H9 (cell line): ENCODE measurements around the gene PCLAF. TPM values are rescaled to one million over a fixed set of nuclear protein-coding genes. Genes with fewer than 3 reads are reported as not detected.

Source experiments
- DNase-seq: peaks from one replicate; pipeline ENCODE4 v3.0.0-alpha.2; 2017
- H2AFZ ChIP-seq: one replicate; pipeline ENCODE4 v1.6.1; 2013; ENCODE audit warnings: mild to moderate bottlenecking, low read length, control low read depth, moderate library complexity
- H2AK5ac ChIP-seq: 2 replicates; pipeline ENCODE4 v1.6.1; 2013; ENCODE audit warnings: low read length, control low read depth, mixed read lengths; ENCODE audit not compliant: insufficient read length
- H2BK120ac ChIP-seq: one replicate; pipeline ENCODE4 v1.6.1; 2013; ENCODE audit warnings: low read depth, mild to moderate bottlenecking, low read length, control low read depth, inconsistent platforms; ENCODE audit not compliant: poor library complexity, severe bottlenecking
- H2BK12ac ChIP-seq: 2 replicates; pipeline ENCODE4 v1.6.1; 2013; ENCODE audit warnings: low read length, control low read depth, mixed read lengths, low read depth; ENCODE audit not compliant: insufficient read length
- H2BK15ac ChIP-seq: 2 replicates; pipeline ENCODE4 v1.6.1; 2013; ENCODE audit warnings: low read depth, low read length, control low read depth
- H2BK20ac ChIP-seq: one replicate; pipeline ENCODE4 v1.6.1; 2013; ENCODE audit warnings: low read depth, mild to moderate bottlenecking, low read length, control low read depth, inconsistent platforms; ENCODE audit not compliant: poor library complexity, severe bottlenecking
- H2BK5ac ChIP-seq: 2 replicates; pipeline ENCODE4 v1.6.1; 2013; ENCODE audit warnings: low read length, control low read depth, mixed read lengths; ENCODE audit not compliant: insufficient read length
- H3K14ac ChIP-seq: 2 replicates; pipeline ENCODE4 v1.6.1; 2013; ENCODE audit warnings: low read length, control low read depth; ENCODE audit not compliant: insufficient read depth
- H3K18ac ChIP-seq: 2 replicates; pipeline ENCODE4 v1.6.1; 2013; ENCODE audit warnings: low read depth, mild to moderate bottlenecking, mixed read lengths, low read length, control low read depth; ENCODE audit not compliant: insufficient read length
- H3K23ac ChIP-seq: 2 replicates; pipeline ENCODE4 v1.6.1; 2013; ENCODE audit warnings: low read length, control low read depth, mixed read lengths, low read depth; ENCODE audit not compliant: insufficient read length
- H3K23me2 ChIP-seq: 2 replicates; pipeline ENCODE4 v1.6.1; 2013; ENCODE audit warnings: low read depth, mild to moderate bottlenecking, mixed read lengths, low read length, control low read depth; ENCODE audit not compliant: insufficient read length, poor library complexity, severe bottlenecking
- H3K27ac ChIP-seq: 2 replicates; pipeline ENCODE4 v1.5.1; 2013; ENCODE audit warnings: low read length, control low read depth, mixed read lengths, low read depth; ENCODE audit not compliant: insufficient read length
- H3K27me3 ChIP-seq: 2 replicates; pipeline ENCODE4 v1.6.1; 2013; ENCODE audit warnings: low read length, control low read depth, inconsistent platforms; ENCODE audit not compliant: insufficient read depth
- H3K4ac ChIP-seq: 2 replicates; pipeline ENCODE4 v1.6.1; 2013; ENCODE audit warnings: low read depth, mild to moderate bottlenecking, control low read depth, inconsistent platforms, low read length, moderate library complexity
- H3K4me1 ChIP-seq: 2 replicates; pipeline ENCODE4 v1.6.1; 2013; ENCODE audit warnings: low read length, control low read depth, inconsistent platforms; ENCODE audit not compliant: insufficient read depth
- H3K4me2 ChIP-seq: 2 replicates; pipeline ENCODE4 v1.6.1; 2013; ENCODE audit warnings: low read length, control low read depth, mixed read lengths; ENCODE audit not compliant: insufficient read length, insufficient read depth
- H3K56ac ChIP-seq: 2 replicates; pipeline ENCODE4 v1.6.1; 2013; ENCODE audit warnings: low read depth, mild to moderate bottlenecking, mixed read lengths, low read length, control low read depth; ENCODE audit not compliant: insufficient read length
- H3K79me1 ChIP-seq: 2 replicates; pipeline ENCODE4 v1.6.1; 2013; ENCODE audit warnings: low read depth, mild to moderate bottlenecking, moderate library complexity, low read length, control low read depth, inconsistent platforms; ENCODE audit not compliant: insufficient read depth, poor library complexity, severe bottlenecking
- H3K79me2 ChIP-seq: 2 replicates; pipeline ENCODE4 v1.6.1; 2013; ENCODE audit warnings: low read length, control low read depth, inconsistent platforms; ENCODE audit not compliant: insufficient read depth
- H3K9ac ChIP-seq: 2 replicates; pipeline ENCODE4 v1.6.1; 2013; ENCODE audit warnings: low read length, control low read depth, mixed read lengths; ENCODE audit not compliant: insufficient read length; ENCODE audit errors: extremely low read depth
- H3K9me3 ChIP-seq: one replicate; pipeline ENCODE4 v1.6.1; 2013; ENCODE audit warnings: low read depth, low read length, inconsistent platforms; ENCODE audit not compliant: control insufficient read depth
- H3T11ph ChIP-seq: one replicate; pipeline ENCODE4 v1.6.1; 2013; ENCODE audit warnings: mild to moderate bottlenecking, low read length, control low read depth, inconsistent platforms
- H4K20me1 ChIP-seq: one replicate; pipeline ENCODE4 v1.6.1; 2013; ENCODE audit not compliant: control insufficient read depth, insufficient read length, insufficient read depth
- H4K5ac ChIP-seq: 2 replicates; pipeline ENCODE4 v1.6.1; 2013; ENCODE audit warnings: low read depth, mild to moderate bottlenecking, mixed read lengths, low read length, control low read depth; ENCODE audit not compliant: insufficient read length
- H4K8ac ChIP-seq: replicated peaks from 2 replicates; pipeline ENCODE4 v1.6.1; 2013; ENCODE audit warnings: low read length, control low read depth, mixed read lengths, low read depth; ENCODE audit not compliant: insufficient read length
- H4K91ac ChIP-seq: 2 replicates; pipeline ENCODE4 v1.6.1; 2013; ENCODE audit warnings: low read depth, mild to moderate bottlenecking, moderate library complexity, mixed read lengths, low read length, control low read depth; ENCODE audit not compliant: insufficient read length
- H3K27ac Mint-ChIP-seq, 3 experiments: 2 replicates in 2 of 3; 3 replicates in 1 of 3; pipeline ENCODE4 v1.8.0; 2020 to 2021; ENCODE audit warnings: mixed read lengths in 3 of 3, mild to moderate bottlenecking in 1 of 3, moderate library complexity in 1 of 3
- H3K27me3 Mint-ChIP-seq: 2 replicates; pipeline ENCODE4 v1.8.0; 2021; ENCODE audit warnings: low read depth, mild to moderate bottlenecking, moderate library complexity, mixed read lengths
- H3K36me3 Mint-ChIP-seq, 3 experiments: 2 replicates in 2 of 3; 3 replicates in 1 of 3; pipeline ENCODE4 v1.8.0; 2020 to 2021; ENCODE audit warnings: low read depth in 3 of 3, mixed read lengths in 3 of 3; ENCODE audit not compliant: insufficient read depth in 1 of 3
- H3K4me1 Mint-ChIP-seq, 2 experiments: 2 replicates each; pipeline ENCODE4 v1.8.0; 2020; ENCODE audit warnings: mixed read lengths in 2 of 2
- H3K4me3 Mint-ChIP-seq, 2 experiments: 2 replicates in 1 of 2; 3 replicates in 1 of 2; pipeline ENCODE4 v1.8.0; 2020 to 2021; ENCODE audit warnings: mild to moderate bottlenecking in 2 of 2, mixed read lengths in 2 of 2, moderate library complexity in 1 of 2
- H3K9me3 Mint-ChIP-seq, 2 experiments: 2 replicates in 1 of 2; 3 replicates in 1 of 2; pipeline ENCODE4 v1.8.0; 2020; ENCODE audit warnings: mild to moderate bottlenecking in 2 of 2, mixed read lengths in 2 of 2, moderate library complexity in 1 of 2
- WGBS: extraction: QIAGEN DNeasy Blood & Tissue Kit; methylation state at CpG from one replicate; pipeline ENCODE4 v1.1.7; 2013; ENCODE audit warnings: missing lambda C conversion rate, low lambda C conversion rate, mixed read lengths; ENCODE audit not compliant: insufficient read length; ENCODE audit errors: extremely low coverage; 5-methylcytosine and 5-hydroxymethylcytosine counted together
- total RNA-seq: library from RNA; stranded (reverse); gene quantifications from 2 replicates; pipeline ENCODE4 v1.2.1, GENCODE V29; 2021
- TF ChIP-seq, protein P1 (sequence below): fragments of 200-600 bp; sonication (generic); conservative IDR thresholded peaks from 3 replicates; pipeline ENCODE4 v1.8.0; 2021; ENCODE audit warnings: antibody characterized with exemption, mild to moderate bottlenecking

The PCLAF gene
- total RNA-seq, 1 experiment from 2014 or later = 65.6 TPM

DNA sequence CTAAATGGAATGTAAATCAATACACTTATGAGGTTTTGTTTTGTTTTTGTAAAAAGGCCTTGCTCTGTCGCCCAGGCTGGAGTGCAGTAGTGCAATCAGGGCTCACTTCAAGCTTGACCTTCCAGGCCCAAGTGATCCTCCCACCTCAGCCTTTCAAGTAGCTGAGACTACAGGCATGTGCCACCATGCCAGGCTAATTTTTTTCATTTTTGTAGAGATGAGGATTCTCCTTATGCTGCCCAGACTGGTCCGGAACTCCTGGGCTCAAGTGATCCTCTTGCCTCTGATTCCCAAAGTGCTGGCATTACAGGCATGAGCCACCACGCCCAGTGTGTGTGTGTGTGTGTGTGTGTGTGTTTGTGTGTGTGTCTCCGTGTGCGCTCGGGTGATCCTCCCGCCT is 5.0 kb upstream of the PCLAF start:
- DNase-seq = no peak
- H3K4me1 Mint-ChIP-seq = peaks cover 7 to 14% of the 10 kb centered on the region in 2 experiments
- Histone ChIP-seq H3T11ph (no peak overlapping the region), H3K18ac (no peak overlapping the region), H3K79me1 (no peaks in the 10 kb centered on the region), H4K91ac (no peak overlapping the region), H4K8ac (no peak overlapping the region), H2BK12ac (no peak overlapping the region), H3K56ac (no peak overlapping the region), H3K9me3 (no peaks in the 10 kb centered on the region), H2BK20ac (no peak overlapping the region), H3K4me1 (no peaks in the 10 kb centered on the region), H3K4ac (no peak overlapping the region), H3K4me2 (no peak overlapping the region), H2AFZ (no peak overlapping the region), H2BK15ac (no peak overlapping the region), H3K27me3 (no peaks in the 10 kb centered on the region), H2AK5ac (no peak overlapping the region), H3K23me2 (no peaks in the 10 kb centered on the region), H3K27ac (no peak overlapping the region), H2BK5ac (no peak overlapping the region), H3K9ac (no peak overlapping the region), H3K23ac (no peak overlapping the region), H4K20me1 (no peaks in the 10 kb centered on the region), H3K14ac (no peak overlapping the region), H2BK120ac (no peak overlapping the region), H3K79me2 (no peaks in the 10 kb centered on the region), H4K5ac (no peak overlapping the region)
- WGBS = no CpG with 5 or more reads among the region's 7 CpGs
- no peaks in the 10 kb centered on the region for H3K27me3 Mint-ChIP-seq
- TF ChIP-seq, protein P1, sequence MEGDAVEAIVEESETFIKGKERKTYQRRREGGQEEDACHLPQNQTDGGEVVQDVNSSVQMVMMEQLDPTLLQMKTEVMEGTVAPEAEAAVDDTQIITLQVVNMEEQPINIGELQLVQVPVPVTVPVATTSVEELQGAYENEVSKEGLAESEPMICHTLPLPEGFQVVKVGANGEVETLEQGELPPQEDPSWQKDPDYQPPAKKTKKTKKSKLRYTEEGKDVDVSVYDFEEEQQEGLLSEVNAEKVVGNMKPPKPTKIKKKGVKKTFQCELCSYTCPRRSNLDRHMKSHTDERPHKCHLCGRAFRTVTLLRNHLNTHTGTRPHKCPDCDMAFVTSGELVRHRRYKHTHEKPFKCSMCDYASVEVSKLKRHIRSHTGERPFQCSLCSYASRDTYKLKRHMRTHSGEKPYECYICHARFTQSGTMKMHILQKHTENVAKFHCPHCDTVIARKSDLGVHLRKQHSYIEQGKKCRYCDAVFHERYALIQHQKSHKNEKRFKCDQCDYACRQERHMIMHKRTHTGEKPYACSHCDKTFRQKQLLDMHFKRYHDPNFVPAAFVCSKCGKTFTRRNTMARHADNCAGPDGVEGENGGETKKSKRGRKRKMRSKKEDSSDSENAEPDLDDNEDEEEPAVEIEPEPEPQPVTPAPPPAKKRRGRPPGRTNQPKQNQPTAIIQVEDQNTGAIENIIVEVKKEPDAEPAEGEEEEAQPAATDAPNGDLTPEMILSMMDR = no peak
- H3K9me3 Mint-ChIP-seq = no peaks in the 10 kb centered on the region; a peak in 1 of 5 replicates
- no peak overlapping the region for H3K27ac Mint-ChIP-seq
- peaks cover 0 to 2% (median 0%) of the 10 kb centered on the region in 3 experiments; a peak in 2 of 7 replicates for H3K36me3 Mint-ChIP-seq
- H3K4me3 Mint-ChIP-seq = no peak overlapping the region; a peak in 1 of 5 replicates
